ENCODE measurements around the gene CLEC4F. TPM values are rescaled to one million over a fixed set of nuclear protein-coding genes. Genes with fewer than 3 reads are reported as not detected.

CLEC4F gene
- total and polyA plus RNA-seq, 2 experiments from 2014 or later, result not detected

DNA sequence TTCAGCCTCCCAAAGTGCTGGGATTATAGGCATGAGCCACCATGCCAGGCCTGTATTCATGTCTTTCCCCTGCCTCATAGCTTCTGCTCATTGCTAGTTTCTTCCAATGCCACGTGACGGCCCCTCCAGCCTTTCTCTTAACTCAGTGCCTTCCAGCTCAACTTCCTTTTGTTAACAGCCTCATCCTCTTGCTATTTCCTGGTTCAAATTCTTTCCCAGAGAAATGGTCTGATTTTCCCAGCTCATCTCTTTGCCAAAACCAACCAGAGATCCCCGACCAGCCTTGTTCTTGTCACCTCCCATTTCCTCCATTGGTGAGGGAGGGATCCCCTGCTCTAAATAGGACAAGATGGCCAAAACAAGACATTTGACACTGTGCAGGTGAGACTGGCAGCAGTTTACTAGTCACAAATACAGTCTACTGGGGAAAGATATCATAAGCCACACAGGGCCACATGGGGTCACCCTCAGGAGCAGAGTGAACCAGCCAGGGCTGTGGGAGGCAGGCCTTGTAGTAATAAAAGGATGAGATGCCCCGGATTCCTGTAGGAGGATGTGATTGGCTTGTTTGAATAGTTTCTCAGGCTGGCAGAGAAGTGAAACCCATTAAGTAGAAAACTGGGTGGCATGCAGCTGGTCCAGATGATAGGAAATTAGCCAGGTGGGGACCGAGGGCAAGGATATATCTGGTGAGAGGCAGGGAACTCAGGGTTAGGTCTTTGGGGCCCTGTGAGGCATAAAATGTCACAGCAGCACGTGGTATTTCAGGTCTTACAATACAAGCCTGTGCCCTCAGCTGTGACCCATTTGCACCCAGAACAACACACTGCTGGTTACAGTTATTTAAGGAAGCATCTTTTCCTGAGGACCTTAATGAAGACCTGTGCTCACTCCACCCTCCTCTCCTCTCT lies 8.8 kb upstream of the CLEC4F start (continued):
- TF ChIP-seq, protein P1, sequence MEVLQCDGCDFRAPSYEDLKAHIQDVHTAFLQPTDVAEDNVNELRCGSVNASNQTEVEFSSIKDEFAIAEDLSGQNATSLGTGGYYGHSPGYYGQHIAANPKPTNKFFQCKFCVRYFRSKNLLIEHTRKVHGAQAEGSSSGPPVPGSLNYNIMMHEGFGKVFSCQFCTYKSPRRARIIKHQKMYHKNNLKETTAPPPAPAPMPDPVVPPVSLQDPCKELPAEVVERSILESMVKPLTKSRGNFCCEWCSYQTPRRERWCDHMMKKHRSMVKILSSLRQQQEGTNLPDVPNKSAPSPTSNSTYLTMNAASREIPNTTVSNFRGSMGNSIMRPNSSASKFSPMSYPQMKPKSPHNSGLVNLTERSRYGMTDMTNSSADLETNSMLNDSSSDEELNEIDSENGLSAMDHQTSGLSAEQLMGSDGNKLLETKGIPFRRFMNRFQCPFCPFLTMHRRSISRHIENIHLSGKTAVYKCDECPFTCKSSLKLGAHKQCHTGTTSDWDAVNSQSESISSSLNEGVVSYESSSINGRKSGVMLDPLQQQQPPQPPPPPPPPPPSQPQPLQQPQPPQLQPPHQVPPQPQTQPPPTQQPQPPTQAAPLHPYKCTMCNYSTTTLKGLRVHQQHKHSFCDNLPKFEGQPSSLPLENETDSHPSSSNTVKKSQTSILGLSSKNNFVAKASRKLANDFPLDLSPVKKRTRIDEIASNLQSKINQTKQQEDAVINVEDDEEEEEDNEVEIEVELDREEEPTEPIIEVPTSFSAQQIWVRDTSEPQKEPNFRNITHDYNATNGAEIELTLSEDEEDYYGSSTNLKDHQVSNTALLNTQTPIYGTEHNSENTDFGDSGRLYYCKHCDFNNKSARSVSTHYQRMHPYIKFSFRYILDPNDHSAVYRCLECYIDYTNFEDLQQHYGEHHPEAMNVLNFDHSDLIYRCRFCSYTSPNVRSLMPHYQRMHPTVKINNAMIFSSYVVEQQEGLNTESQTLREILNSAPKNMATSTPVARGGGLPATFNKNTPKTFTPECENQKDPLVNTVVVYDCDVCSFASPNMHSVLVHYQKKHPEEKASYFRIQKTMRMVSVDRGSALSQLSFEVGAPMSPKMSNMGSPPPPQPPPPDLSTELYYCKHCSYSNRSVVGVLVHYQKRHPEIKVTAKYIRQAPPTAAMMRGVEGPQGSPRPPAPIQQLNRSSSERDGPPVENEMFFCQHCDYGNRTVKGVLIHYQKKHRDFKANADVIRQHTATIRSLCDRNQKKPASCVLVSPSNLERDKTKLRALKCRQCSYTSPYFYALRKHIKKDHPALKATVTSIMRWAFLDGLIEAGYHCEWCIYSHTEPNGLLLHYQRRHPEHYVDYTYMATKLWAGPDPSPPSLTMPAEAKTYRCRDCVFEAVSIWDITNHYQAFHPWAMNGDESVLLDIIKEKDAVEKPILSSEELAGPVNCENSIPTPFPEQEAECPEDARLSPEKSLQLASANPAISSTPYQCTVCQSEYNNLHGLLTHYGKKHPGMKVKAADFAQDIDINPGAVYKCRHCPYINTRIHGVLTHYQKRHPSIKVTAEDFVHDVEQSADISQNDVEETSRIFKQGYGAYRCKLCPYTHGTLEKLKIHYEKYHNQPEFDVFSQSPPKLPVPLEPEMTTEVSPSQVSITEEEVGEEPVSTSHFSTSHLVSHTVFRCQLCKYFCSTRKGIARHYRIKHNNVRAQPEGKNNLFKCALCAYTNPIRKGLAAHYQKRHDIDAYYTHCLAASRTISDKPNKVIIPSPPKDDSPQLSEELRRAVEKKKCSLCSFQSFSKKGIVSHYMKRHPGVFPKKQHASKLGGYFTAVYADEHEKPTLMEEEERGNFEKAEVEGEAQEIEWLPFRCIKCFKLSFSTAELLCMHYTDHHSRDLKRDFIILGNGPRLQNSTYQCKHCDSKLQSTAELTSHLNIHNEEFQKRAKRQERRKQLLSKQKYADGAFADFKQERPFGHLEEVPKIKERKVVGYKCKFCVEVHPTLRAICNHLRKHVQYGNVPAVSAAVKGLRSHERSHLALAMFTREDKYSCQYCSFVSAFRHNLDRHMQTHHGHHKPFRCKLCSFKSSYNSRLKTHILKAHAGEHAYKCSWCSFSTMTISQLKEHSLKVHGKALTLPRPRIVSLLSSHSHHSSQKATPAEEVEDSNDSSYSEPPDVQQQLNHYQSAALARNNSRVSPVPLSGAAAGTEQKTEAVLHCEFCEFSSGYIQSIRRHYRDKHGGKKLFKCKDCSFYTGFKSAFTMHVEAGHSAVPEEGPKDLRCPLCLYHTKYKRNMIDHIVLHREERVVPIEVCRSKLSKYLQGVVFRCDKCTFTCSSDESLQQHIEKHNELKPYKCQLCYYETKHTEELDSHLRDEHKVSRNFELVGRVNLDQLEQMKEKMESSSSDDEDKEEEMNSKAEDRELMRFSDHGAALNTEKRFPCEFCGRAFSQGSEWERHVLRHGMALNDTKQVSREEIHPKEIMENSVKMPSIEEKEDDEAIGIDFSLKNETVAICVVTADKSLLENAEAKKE (CRISPR knock-in tag; IDR thresholded peaks at IDR 0.05), result no peak
- no peak for TF ChIP-seq EZH2phosphoT487 (IDR thresholded peaks at IDR 0.05; ENCODE audit: unreplicated experiment)
- no peak for TF ChIP-seq CREB1 (CRISPR knock-in tag; IDR thresholded peaks at IDR 0.05; ENCODE audit: low read depth)
- no peak for TF ChIP-seq POLR2AphosphoS5 (IDR thresholded peaks at IDR 0.05; ENCODE audit: low read depth)
- no peak for TF ChIP-seq STAT1 (IDR thresholded peaks at IDR 0.05; ENCODE audit: unreplicated experiment)

DNA sequence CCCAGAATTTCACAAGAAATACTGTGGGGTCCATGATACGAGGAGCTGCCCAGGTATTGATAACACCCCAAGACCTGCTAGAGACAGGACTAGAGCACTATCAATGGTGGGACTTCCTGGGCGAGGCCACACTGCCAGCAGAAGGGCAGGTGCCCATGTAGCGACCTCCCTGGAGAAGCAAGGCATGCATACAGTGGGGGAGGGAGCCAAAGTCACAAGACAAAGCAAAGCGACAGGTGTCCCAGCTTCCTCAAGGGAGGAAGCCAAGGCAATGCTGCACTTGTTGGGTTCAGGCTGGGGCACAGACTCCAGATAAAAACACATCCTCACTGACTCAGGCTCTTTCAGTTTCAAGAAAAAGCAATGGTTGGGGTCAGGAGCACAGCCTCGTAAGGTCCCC lies 7.7 kb upstream of the CLEC4F start:
- no peaks in the 10 kb centered on the region for H3K27me3 ChIP-seq (ENCODE audit: insufficient read depth)
- TF ChIP-seq EZH2phosphoT487 (IDR thresholded peaks at IDR 0.05; ENCODE audit: unreplicated experiment), result no peak
- H3K27me3 Mint-ChIP-seq (ENCODE audit: insufficient read depth, low read depth, poor library complexity), result peaks cover 17% of the 10 kb centered on the region
- H3K4me3 Mint-ChIP-seq, result no peak overlapping the region
- H3K4me3 ChIP-seq, result no peak overlapping the region
- no peaks in the 10 kb centered on the region for H3K36me3 Mint-ChIP-seq (ENCODE audit: low read depth)
- peaks cover 3% of the 10 kb centered on the region; the same call in 1 of the 3 replicates for H3K9me3 Mint-ChIP-seq
- H3K9me2 ChIP-seq (ENCODE audit: insufficient read depth), result no peaks in the 10 kb centered on the region; the same call in 1 of the 2 replicates
- DNase-seq (ENCODE audit: low spot score) (peak; percentile 50), ATAC-seq (peak; percentile 76)
- H3F3A ChIP-seq (replicated peaks; ENCODE audit: low read depth), result no peaks in the 10 kb centered on the region
- peaks cover 13% of the 10 kb centered on the region for H3K4me1 ChIP-seq (ENCODE audit: insufficient read depth)
- no peaks in the 10 kb centered on the region for H3K79me2 ChIP-seq (replicated peaks; ENCODE audit: insufficient read depth)
- no peaks in the 10 kb centered on the region for H3K36me3 ChIP-seq (ENCODE audit: insufficient read depth)
- peak overlapping the region; percentile 60 for H3K4me2 ChIP-seq
- peak overlapping the region; percentile 88; the same call in 1 of the 2 replicates for H2AFZ ChIP-seq
- no peak overlapping the region for H3K27ac Mint-ChIP-seq
- H4K20me1 ChIP-seq (replicated peaks; ENCODE audit: insufficient read depth), result no peaks in the 10 kb centered on the region
- peaks cover 19% of the 10 kb centered on the region for H3K4me1 Mint-ChIP-seq
- no peak overlapping the region for H3K27ac ChIP-seq (ENCODE audit: low read depth)
